ENCODE results near the gene GDI2.

DNA sequence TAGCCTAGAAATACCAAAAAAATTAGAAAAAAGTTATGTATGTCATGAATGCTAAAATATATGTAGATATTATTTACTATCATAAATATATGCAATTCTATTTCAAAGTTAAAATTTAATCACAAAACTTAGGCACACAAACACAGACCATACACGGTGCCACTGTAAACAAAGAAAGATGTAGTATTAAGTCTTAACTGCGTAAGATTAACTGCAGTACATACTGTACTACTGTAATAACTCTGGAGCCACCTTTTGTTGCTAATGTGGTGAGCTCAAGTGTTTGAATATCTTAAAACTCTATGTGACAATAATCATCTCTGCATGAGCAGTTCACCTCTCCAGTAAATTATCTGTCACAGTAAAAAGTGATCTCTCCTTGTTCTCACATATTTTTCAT is 23.6 kb downstream of the GDI2 start:
- TF ChIP-seq POLR2A (IDR thresholded peaks at IDR 0.05) = no peak
- TF ChIP-seq, protein P1, sequence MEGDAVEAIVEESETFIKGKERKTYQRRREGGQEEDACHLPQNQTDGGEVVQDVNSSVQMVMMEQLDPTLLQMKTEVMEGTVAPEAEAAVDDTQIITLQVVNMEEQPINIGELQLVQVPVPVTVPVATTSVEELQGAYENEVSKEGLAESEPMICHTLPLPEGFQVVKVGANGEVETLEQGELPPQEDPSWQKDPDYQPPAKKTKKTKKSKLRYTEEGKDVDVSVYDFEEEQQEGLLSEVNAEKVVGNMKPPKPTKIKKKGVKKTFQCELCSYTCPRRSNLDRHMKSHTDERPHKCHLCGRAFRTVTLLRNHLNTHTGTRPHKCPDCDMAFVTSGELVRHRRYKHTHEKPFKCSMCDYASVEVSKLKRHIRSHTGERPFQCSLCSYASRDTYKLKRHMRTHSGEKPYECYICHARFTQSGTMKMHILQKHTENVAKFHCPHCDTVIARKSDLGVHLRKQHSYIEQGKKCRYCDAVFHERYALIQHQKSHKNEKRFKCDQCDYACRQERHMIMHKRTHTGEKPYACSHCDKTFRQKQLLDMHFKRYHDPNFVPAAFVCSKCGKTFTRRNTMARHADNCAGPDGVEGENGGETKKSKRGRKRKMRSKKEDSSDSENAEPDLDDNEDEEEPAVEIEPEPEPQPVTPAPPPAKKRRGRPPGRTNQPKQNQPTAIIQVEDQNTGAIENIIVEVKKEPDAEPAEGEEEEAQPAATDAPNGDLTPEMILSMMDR (IDR thresholded peaks at IDR 0.05) = no peak
